ENCODE data around the gene AKAP8L. TPM values are rescaled to one million over a fixed set of nuclear protein-coding genes. Genes with fewer than 3 reads are reported as not detected.

Gene AKAP8L
- total and polyA plus RNA-seq, 10 of the 15 experiments (the other 5 are each of a cell fraction or from before 2014, with no cell fraction given) = 0.66 to 64.3 (median 40.0) TPM

- H3K9me3 ChIP-seq (replicated peaks; ENCODE audit: control insufficient read depth, insufficient read depth, low read length) = no peaks in the 10 kb centered on the region; the same call in 2 of the 3 replicates
- CTCF ChIA-PET = no interaction called here
- H3K4me3 ChIP-seq = no peak overlapping the region
- TF ChIP-seq FOXK2 (IDR thresholded peaks at IDR 0.05) = no peak
- no peak for TF ChIP-seq PML (IDR thresholded peaks at IDR 0.05; ENCODE audit: low read length)
- TF ChIP-seq CHD4 (IDR thresholded peaks at IDR 0.05) = no peak
- RAD21 ChIA-PET (ENCODE audit: unreplicated experiment) = no interaction called here
- no peak overlapping the region for H3K9ac ChIP-seq (ENCODE audit: control insufficient read depth, insufficient read depth, low read length)
- H3K36me3 ChIP-seq (ENCODE audit: control insufficient read depth in 2 of 2, insufficient read depth in 2 of 2, low read length in 1 of 2) = peaks cover 14 to 46% of the 10 kb centered on the region in 2 experiments
- no peak for ATAC-seq
- peaks cover 4% of the 10 kb centered on the region for H3K79me2 ChIP-seq (ENCODE audit: control insufficient read depth, insufficient read depth, low read length)
- no TSS peak for BruUV-seq (replicated peaks)
- 96% methylated on average over 29 of the region's 38 CpGs for WGBS (ENCODE audit: insufficient coverage, insufficient replicate concordance, low lambda C conversion rate, missing lambda C conversion rate)
- POLR2A ChIA-PET = no interaction called here
- H3K27me3 ChIP-seq (replicated peaks in 1 of 2; ENCODE audit: control insufficient read depth in 2 of 2, insufficient read depth in 2 of 2, low read length in 1 of 2) = no peaks in the 10 kb centered on the region
- intact Hi-C loops (cut with micrococcal nuclease; ENCODE audit: unreplicated experiment) = no loop called here
- no peak for FAIRE-seq
- no peak for DNase-seq (ENCODE audit: low read depth, low spot score)
- no peak overlapping the region for H2AFZ ChIP-seq (ENCODE audit: control insufficient read depth, low read depth, low read length)
- SMC1A ChIA-PET (ENCODE audit: uncharacterized antibody, unreplicated experiment) = no interaction called here
- H3K4me2 ChIP-seq (ENCODE audit: control insufficient read depth, insufficient read depth) = no peak overlapping the region
- H3K27ac ChIP-seq (ENCODE audit: control insufficient read depth, insufficient read depth) = no peak overlapping the region
- no peaks in the 10 kb centered on the region for H3K4me1 ChIP-seq (ENCODE audit: control insufficient read depth, insufficient read depth, low read length)
- H4K20me1 ChIP-seq (ENCODE audit: control insufficient read depth, insufficient read depth) = no peaks in the 10 kb centered on the region
- in situ Hi-C loops (cut with MboI) = loop anchor here (5.0 kb wide), 1 partner anchor 133 kb away; no protein-coding TSS in a partner anchor
Measured at GRCh38 chr19:15424692-15425272, 6.0 kb upstream of the AKAP8L start.

- CTCF ChIA-PET = no interaction called here
- in situ Hi-C loops (cut with MboI) (no loop called here), intact Hi-C loops (cut with micrococcal nuclease; ENCODE audit: unreplicated experiment) (no loop called here)
- no peaks in the 10 kb centered on the region for H3K79me2 ChIP-seq (ENCODE audit: control insufficient read depth, insufficient read depth, low read length)
- FAIRE-seq = no peak
- SMC1A ChIA-PET (ENCODE audit: uncharacterized antibody, unreplicated experiment) = no interaction called here
- no peak for ATAC-seq
- no peak overlapping the region for H3K4me2 ChIP-seq (ENCODE audit: control insufficient read depth, insufficient read depth)
- over 99% methylated on average over 13 of the region's 13 CpGs for WGBS (ENCODE audit: insufficient coverage, insufficient replicate concordance, low lambda C conversion rate, missing lambda C conversion rate)
- H3K27me3 ChIP-seq (replicated peaks in 1 of 2; ENCODE audit: control insufficient read depth in 2 of 2, insufficient read depth in 2 of 2, low read length in 1 of 2) = no peaks in the 10 kb centered on the region
- RAD21 ChIA-PET (ENCODE audit: unreplicated experiment) = no interaction called here
- POLR2A ChIA-PET = no interaction called here
- no peak overlapping the region for H2AFZ ChIP-seq (ENCODE audit: control insufficient read depth, low read depth, low read length)
- no peak overlapping the region for H3K27ac ChIP-seq (ENCODE audit: control insufficient read depth, insufficient read depth)
- DNase-seq (ENCODE audit: low read depth, low spot score) = no peak
- TF ChIP-seq CHD2 (IDR thresholded peaks at IDR 0.05; ENCODE audit: borderline replicate concordance, low read depth, low read length) = no peak
- TF ChIP-seq TCF3 (IDR thresholded peaks at IDR 0.05; ENCODE audit: borderline replicate concordance, insufficient read depth, low read depth, low read length) = no peak
- TF ChIP-seq EZH2 (IDR thresholded peaks at IDR 0.05; ENCODE audit: borderline replicate concordance, control insufficient read depth, low read depth, low read length) = no peak
- H3K4me3 ChIP-seq = no peak overlapping the region
- H4K20me1 ChIP-seq (ENCODE audit: control insufficient read depth, insufficient read depth) = no peaks in the 10 kb centered on the region
- no TSS peak for BruUV-seq (replicated peaks)
- no peaks in the 10 kb centered on the region for H3K4me1 ChIP-seq (ENCODE audit: control insufficient read depth, insufficient read depth, low read length)
- no peaks in the 10 kb centered on the region; the same call in 2 of the 3 replicates for H3K9me3 ChIP-seq (replicated peaks; ENCODE audit: control insufficient read depth, insufficient read depth, low read length)
- no peak overlapping the region for H3K9ac ChIP-seq (ENCODE audit: control insufficient read depth, insufficient read depth, low read length)
- H3K36me3 ChIP-seq (ENCODE audit: control insufficient read depth in 2 of 2, insufficient read depth in 2 of 2, low read length in 1 of 2) = peaks cover 14 to 45% of the 10 kb centered on the region in 2 experiments
Measured at GRCh38 chr19:15424121-15424520, 5.3 kb upstream of the AKAP8L start.
